Neural progenitor cell (in vitro differentiated cells): ENCODE measurements around the gene UNC13C.

Source experiments
- EZH2 ChIP-seq: fragments of 200-600 bp; sonication (generic); IDR thresholded peaks from 2 replicates; pipeline ENCODE4 v1.6.1; 2017; ENCODE audit warnings: antibody characterized with exemption, mild to moderate bottlenecking, moderate library complexity
- EZH2phosphoT487 ChIP-seq: fragments of 200-600 bp; sonication (generic); IDR thresholded peaks from 2 replicates; pipeline ENCODE4 v1.6.1; 2017; ENCODE audit warnings: antibody characterized with exemption
- TF ChIP-seq, protein P1 (sequence below): fragments of 200-600 bp; sonication (generic); IDR thresholded peaks from 2 replicates; pipeline ENCODE4 v1.5.1; 2017; ENCODE audit warnings: antibody characterized with exemption, mild to moderate bottlenecking

- TF ChIP-seq EZH2 (no peak), EZH2phosphoT487 (no peak)
- TF ChIP-seq, protein P1, sequence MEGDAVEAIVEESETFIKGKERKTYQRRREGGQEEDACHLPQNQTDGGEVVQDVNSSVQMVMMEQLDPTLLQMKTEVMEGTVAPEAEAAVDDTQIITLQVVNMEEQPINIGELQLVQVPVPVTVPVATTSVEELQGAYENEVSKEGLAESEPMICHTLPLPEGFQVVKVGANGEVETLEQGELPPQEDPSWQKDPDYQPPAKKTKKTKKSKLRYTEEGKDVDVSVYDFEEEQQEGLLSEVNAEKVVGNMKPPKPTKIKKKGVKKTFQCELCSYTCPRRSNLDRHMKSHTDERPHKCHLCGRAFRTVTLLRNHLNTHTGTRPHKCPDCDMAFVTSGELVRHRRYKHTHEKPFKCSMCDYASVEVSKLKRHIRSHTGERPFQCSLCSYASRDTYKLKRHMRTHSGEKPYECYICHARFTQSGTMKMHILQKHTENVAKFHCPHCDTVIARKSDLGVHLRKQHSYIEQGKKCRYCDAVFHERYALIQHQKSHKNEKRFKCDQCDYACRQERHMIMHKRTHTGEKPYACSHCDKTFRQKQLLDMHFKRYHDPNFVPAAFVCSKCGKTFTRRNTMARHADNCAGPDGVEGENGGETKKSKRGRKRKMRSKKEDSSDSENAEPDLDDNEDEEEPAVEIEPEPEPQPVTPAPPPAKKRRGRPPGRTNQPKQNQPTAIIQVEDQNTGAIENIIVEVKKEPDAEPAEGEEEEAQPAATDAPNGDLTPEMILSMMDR, result no peak
Measured at GRCh38 chr15:54029081-54029480, 50.8 kb downstream of the UNC13C start.
